Loucy (cell line): ENCODE data around the gene MYH15.

Experiments
- H2AFZ ChIP-seq: fragments of 200-600 bp; sonication (generic); 2 replicates; pipeline ENCODE4 v1.6.0; 2016; ENCODE audit warnings: antibody characterized with exemption, mild to moderate bottlenecking, low read length, moderate library complexity
- H3F3A ChIP-seq: fragments of 200-600 bp; 2 replicates; pipeline ENCODE4 v1.6.0; 2016; ENCODE audit warnings: antibody characterized with exemption, low read depth, mild to moderate bottlenecking
- H3K27me3 ChIP-seq: fragments of 200-600 bp; sonication (generic); 2 replicates; pipeline ENCODE4 v1.6.1; 2014; ENCODE audit warnings: low read length, mild to moderate bottlenecking; ENCODE audit not compliant: insufficient read depth, poor library complexity, severe bottlenecking
- H3K36me3 ChIP-seq: fragments of 200-600 bp; sonication (generic); 2 replicates; pipeline ENCODE4 v1.6.1; 2016; ENCODE audit warnings: low read length; ENCODE audit not compliant: insufficient read depth
- H3K4me1 ChIP-seq: fragments of 200-600 bp; sonication (generic); 2 replicates; pipeline ENCODE4 v1.5.1; 2014; ENCODE audit warnings: low read length, mild to moderate bottlenecking; ENCODE audit not compliant: insufficient read depth, poor library complexity, severe bottlenecking
- H3K4me2 ChIP-seq: fragments of 200-600 bp; sonication (generic); 2 replicates; pipeline ENCODE4 v1.6.0; 2014; ENCODE audit warnings: antibody characterized with exemption, low read length, low read depth, mild to moderate bottlenecking; ENCODE audit not compliant: poor library complexity, severe bottlenecking
- H3K4me3 ChIP-seq: fragments of 200-600 bp; sonication (generic); 2 replicates; pipeline ENCODE4 v1.5.1; 2014; ENCODE audit warnings: low read length, mild to moderate bottlenecking, mixed read lengths; ENCODE audit not compliant: poor library complexity, severe bottlenecking
- H3K79me2 ChIP-seq: fragments of 200-600 bp; sonication (generic); 2 replicates; pipeline ENCODE4 v1.6.1; 2014; ENCODE audit warnings: low read length; ENCODE audit not compliant: insufficient read depth
- H3K9ac ChIP-seq: fragments of 200-600 bp; sonication (generic); 2 replicates; pipeline ENCODE4 v1.6.0; 2014; ENCODE audit warnings: mild to moderate bottlenecking, low read depth, low read length, moderate library complexity; ENCODE audit not compliant: poor library complexity, severe bottlenecking
- H3K9me2 ChIP-seq: fragments of 200-600 bp; sonication (generic); replicated peaks from 2 replicates; pipeline ENCODE4 v1.6.1; 2016; ENCODE audit warnings: low read depth, low read length, mixed read lengths
- H3K9me3 ChIP-seq: fragments of 200-600 bp; sonication (generic); 2 replicates; pipeline ENCODE4 v1.6.1; 2014; ENCODE audit warnings: mild to moderate bottlenecking, antibody characterized with exemption, low read length, low read depth; ENCODE audit not compliant: insufficient read depth
- H4K20me1 ChIP-seq: fragments of 200-600 bp; sonication (generic); 2 replicates; pipeline ENCODE4 v1.6.0; 2014; ENCODE audit warnings: antibody characterized with exemption, low read length, mild to moderate bottlenecking; ENCODE audit not compliant: insufficient read depth, poor library complexity, severe bottlenecking
- EZH2phosphoT487 ChIP-seq: fragments of 200-600 bp; IDR thresholded peaks from 2 replicates; pipeline ENCODE4 v1.6.1; 2018; ENCODE audit warnings: antibody characterized with exemption, mild to moderate bottlenecking, moderate library complexity, borderline replicate concordance
- TF ChIP-seq, protein P1 (sequence below): fragments of 200-600 bp; sonication (generic); conservative IDR thresholded peaks from 2 replicates; pipeline ENCODE4 v1.5.1; 2014; ENCODE audit warnings: mild to moderate bottlenecking, antibody characterized with exemption, low read length

The MYH15 gene

DNA sequence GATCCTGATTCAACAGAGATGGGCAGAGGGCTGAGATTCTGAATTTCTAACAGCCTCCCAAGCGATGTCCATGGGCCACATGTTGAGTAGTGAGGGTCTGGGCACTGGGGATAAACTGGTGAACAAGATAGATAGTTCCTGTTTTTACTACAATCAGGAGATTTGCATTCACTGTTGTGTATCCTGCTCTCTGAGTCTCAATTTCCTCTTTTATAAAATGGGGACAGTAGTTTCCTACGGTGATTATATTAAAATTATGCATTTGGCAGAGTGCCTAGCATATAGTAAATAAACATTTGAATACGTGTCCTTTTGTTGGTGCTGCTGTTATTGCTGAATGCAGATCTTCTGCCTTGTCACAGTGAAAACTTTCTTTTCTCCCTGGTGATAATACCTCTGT lies 102.5 kb downstream of the MYH15 start:
- no peaks in the 10 kb centered on the region for H3K9me3 ChIP-seq
- H3K4me2 ChIP-seq, result no peak overlapping the region
- no peaks in the 10 kb centered on the region for H4K20me1 ChIP-seq
- no peaks in the 10 kb centered on the region for H3F3A ChIP-seq
- no peak overlapping the region for H3K4me3 ChIP-seq
- H3K9me2 ChIP-seq, result no peaks in the 10 kb centered on the region
- H3K27me3 ChIP-seq, result no peaks in the 10 kb centered on the region
- TF ChIP-seq, protein P1, sequence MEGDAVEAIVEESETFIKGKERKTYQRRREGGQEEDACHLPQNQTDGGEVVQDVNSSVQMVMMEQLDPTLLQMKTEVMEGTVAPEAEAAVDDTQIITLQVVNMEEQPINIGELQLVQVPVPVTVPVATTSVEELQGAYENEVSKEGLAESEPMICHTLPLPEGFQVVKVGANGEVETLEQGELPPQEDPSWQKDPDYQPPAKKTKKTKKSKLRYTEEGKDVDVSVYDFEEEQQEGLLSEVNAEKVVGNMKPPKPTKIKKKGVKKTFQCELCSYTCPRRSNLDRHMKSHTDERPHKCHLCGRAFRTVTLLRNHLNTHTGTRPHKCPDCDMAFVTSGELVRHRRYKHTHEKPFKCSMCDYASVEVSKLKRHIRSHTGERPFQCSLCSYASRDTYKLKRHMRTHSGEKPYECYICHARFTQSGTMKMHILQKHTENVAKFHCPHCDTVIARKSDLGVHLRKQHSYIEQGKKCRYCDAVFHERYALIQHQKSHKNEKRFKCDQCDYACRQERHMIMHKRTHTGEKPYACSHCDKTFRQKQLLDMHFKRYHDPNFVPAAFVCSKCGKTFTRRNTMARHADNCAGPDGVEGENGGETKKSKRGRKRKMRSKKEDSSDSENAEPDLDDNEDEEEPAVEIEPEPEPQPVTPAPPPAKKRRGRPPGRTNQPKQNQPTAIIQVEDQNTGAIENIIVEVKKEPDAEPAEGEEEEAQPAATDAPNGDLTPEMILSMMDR, result no peak
- TF ChIP-seq EZH2phosphoT487, result no peak
- H3K9ac ChIP-seq, result no peak overlapping the region
- H2AFZ ChIP-seq, result no peak overlapping the region
- H3K36me3 ChIP-seq, result no peaks in the 10 kb centered on the region
- H3K79me2 ChIP-seq, result no peaks in the 10 kb centered on the region
- no peaks in the 10 kb centered on the region for H3K4me1 ChIP-seq

DNA sequence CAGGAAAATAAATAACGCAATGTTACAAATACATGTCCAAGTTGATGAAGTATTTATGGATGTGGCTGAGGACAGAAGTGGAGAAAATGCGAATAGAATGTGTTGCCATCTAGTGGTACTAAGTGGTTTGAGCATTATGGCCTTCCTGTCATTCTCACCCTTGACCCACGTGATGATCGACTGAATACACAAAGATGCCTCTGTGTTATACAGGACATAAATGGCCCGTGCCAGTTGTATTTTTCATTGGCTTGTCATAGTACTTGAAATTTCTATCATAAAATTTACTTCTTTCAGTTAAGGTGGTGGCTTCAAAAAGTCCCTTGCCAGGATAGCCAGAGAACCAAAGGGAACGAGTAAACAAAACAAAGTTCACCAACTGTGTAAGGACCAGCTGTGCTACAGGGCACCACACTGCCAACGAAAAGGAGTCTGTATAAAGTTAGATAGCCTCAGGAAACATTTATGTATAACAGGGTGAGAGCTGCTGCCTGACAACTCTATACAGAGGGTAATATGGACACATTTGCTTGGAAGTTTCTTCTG lies 103.7 kb downstream of the MYH15 start:
- Histone ChIP-seq H3K36me3 (no peaks in the 10 kb centered on the region), H3K4me2 (no peak overlapping the region), H3K9me3 (no peaks in the 10 kb centered on the region), H3K9me2 (no peaks in the 10 kb centered on the region), H3K9ac (no peak overlapping the region), H3K4me1 (no peaks in the 10 kb centered on the region), H3F3A (no peaks in the 10 kb centered on the region), H3K27me3 (no peaks in the 10 kb centered on the region), H2AFZ (peak overlapping the region; percentile 39), H3K79me2 (no peaks in the 10 kb centered on the region), H4K20me1 (no peaks in the 10 kb centered on the region), H3K4me3 (no peak overlapping the region)
- no peak for TF ChIP-seq EZH2phosphoT487
- TF ChIP-seq, protein P1, result peak; percentile 83

DNA sequence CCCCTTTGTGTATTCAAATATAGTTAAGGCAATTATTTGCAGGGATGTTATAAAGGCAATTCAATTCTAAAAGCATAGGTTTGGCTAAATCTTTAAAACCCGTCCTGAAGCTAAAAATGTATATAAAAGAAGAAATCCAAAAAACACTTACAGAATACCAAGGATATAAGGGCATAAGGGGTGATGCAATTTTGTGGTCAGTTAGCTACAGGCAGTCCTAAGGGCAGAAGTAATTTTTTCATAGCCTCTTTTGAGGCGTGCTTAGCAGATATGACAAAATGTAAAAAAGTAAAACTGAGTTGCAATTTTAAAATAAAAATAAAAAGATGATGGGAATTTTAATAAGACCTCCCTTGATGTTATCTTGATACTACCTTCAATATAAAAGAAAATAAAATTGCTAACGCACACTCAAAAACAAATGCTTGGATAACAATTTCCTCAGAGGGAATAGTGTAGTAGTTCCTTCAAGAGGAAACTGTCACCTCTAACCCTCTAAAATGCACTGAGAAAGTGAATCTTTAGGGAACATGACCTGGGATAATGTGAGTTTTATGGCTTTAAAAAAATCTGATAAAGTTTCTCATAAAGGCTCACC lies 104.2 kb downstream of the MYH15 start:
- Histone ChIP-seq H4K20me1 (no peaks in the 10 kb centered on the region), H3F3A (no peaks in the 10 kb centered on the region), H3K79me2 (no peaks in the 10 kb centered on the region), H3K9me3 (no peaks in the 10 kb centered on the region), H2AFZ (no peak overlapping the region), H3K4me3 (no peak overlapping the region), H3K9me2 (no peaks in the 10 kb centered on the region), H3K27me3 (no peaks in the 10 kb centered on the region), H3K4me2 (no peak overlapping the region), H3K36me3 (no peaks in the 10 kb centered on the region), H3K9ac (no peak overlapping the region), H3K4me1 (no peaks in the 10 kb centered on the region)
- TF ChIP-seq, protein P1, result no peak
